A549 (cell line): Measurements from ENCODE around the gene ATG4D. TPM values are rescaled to one million over a fixed set of nuclear protein-coding genes. Genes with fewer than 3 reads are reported as not detected.

ENCODE experiments used
- ATAC-seq, 2 experiments: fragments of 200-7000 bp in 1 of 2; fragments of >200 bp in 1 of 2; cut with Nextera tagmentation in 1 of 2; cut with Tn5 transposase in 1 of 2; 3 replicates each; pipeline versions ENCODE4 v1.8.0 to v1.9.1; 2018 to 2020; ENCODE audit warnings: mild to moderate bottlenecking in 1 of 2, moderate library complexity in 1 of 2
- CTCF ChIA-PET: fragments of 300-600 bp; sonication (Branson Sonifier 250); formaldehyde crosslinking; extraction: SDS; loops from one replicate; lab custom pipeline; 2021; ENCODE audit warnings: antibody characterized with exemption, inconsistent platforms; lab: Yijun Ruan, JAX
- POLR2A ChIA-PET: fragments of 350-600 bp; formaldehyde crosslinking; extraction: SDS; loops from one replicate; lab custom pipeline; 2021; ENCODE audit warnings: antibody characterized with exemption, inconsistent platforms; lab: Yijun Ruan, JAX
- DNase-seq, 2 experiments: peaks; one replicate each; pipeline versions ENCODE4 v3.0.0 to v3.0.0-alpha.2; 2011 to 2016; ENCODE audit warnings: low read depth in 1 of 2, low spot score in 1 of 2
- FAIRE-seq: peaks from 2 replicates; lab custom pipeline; 2011; peaks lifted over from hg19 to GRCh38; lab: Jason Lieb, UNC
- H3K27ac ChIP-seq, 2 experiments: fragments of >200 bp; sonication (Bioruptor Twin); formaldehyde crosslinking; 3 replicates each; pipeline ENCODE4 v1.5.1; 2016 to 2017
- H3K4me1 ChIP-seq: fragments of >200 bp; sonication (Bioruptor Twin); formaldehyde crosslinking; 3 replicates; pipeline ENCODE4 v1.6.1; 2016
- H3K4me2 ChIP-seq: fragments of >200 bp; sonication (Bioruptor Twin); formaldehyde crosslinking; 3 replicates; pipeline ENCODE4 v1.6.1; 2016
- H3K4me3 ChIP-seq: fragments of >200 bp; sonication (Bioruptor Twin); formaldehyde crosslinking; 3 replicates; pipeline ENCODE4 v1.5.1; 2016
- H3K9me3 ChIP-seq: fragments of >200 bp; sonication (Bioruptor Twin); formaldehyde crosslinking; 3 replicates; pipeline ENCODE4 v1.6.1; 2016
- CBX8 ChIP-seq: fragments of 200-600 bp; sonication (generic); IDR thresholded peaks from 2 replicates; pipeline ENCODE4 v1.6.1; 2016
- CEBPB ChIP-seq, 2 experiments: fragments of >200 bp in 1 of 2; sonication (Bioruptor Twin) in 1 of 2; formaldehyde crosslinking in 1 of 2; IDR thresholded peaks; 2 replicates each; pipeline ENCODE4 v1.6.1; 2012 to 2016
- CHD2 ChIP-seq: fragments of 150-350 bp; IDR thresholded peaks from 2 replicates; pipeline ENCODE4 v1.6.1; 2014; ENCODE audit warnings: low read length; ENCODE audit not compliant: partially characterized antibody
- EHF ChIP-seq: fragments of 250-450 bp; sonication (Bioruptor Pico); IDR thresholded peaks from 2 replicates; pipeline ENCODE4 v1.5.0; 2020; ENCODE audit warnings: mild to moderate bottlenecking
- ELK1 ChIP-seq: fragments of 150-350 bp; IDR thresholded peaks from 2 replicates; pipeline ENCODE4 v1.6.1; 2014; ENCODE audit warnings: low read depth, mild to moderate bottlenecking, low read length
- FOSB ChIP-seq: fragments of 250-450 bp; sonication (Bioruptor Pico); IDR thresholded peaks from 2 replicates; pipeline ENCODE4 v1.5.0; 2020; ENCODE audit warnings: mild to moderate bottlenecking, moderate library complexity
- FOSL2 ChIP-seq, 2 experiments: fragments of 450-650 bp in 1 of 2; fragments of >200 bp in 1 of 2; sonication (Bioruptor Twin) in 1 of 2; formaldehyde crosslinking; IDR thresholded peaks; 2 replicates each; pipeline versions ENCODE4 v1.5.0 to v1.6.1; 2016 to 2020; ENCODE audit warnings: mild to moderate bottlenecking in 1 of 2, moderate library complexity in 1 of 2
- FOXS1 ChIP-seq: fragments of 250-450 bp; sonication (Bioruptor Pico); IDR thresholded peaks from 2 replicates; pipeline ENCODE4 v1.5.0; 2020; ENCODE audit warnings: mild to moderate bottlenecking, moderate library complexity
- GATA3 ChIP-seq: IDR thresholded peaks from 2 replicates; pipeline ENCODE4 v1.6.1; 2012; ENCODE audit warnings: borderline replicate concordance
- HDAC2 ChIP-seq: fragments of 200-600 bp; sonication (generic); IDR thresholded peaks from 2 replicates; pipeline ENCODE4 v1.6.1; 2016
- HEYL ChIP-seq: fragments of 250-450 bp; sonication (Bioruptor Pico); IDR thresholded peaks from 2 replicates; pipeline ENCODE4 v1.8.0; 2021; ENCODE audit warnings: mild to moderate bottlenecking, moderate library complexity
- HOXB5 ChIP-seq: fragments of 250-450 bp; sonication (Bioruptor Pico); IDR thresholded peaks from 2 replicates; pipeline ENCODE4 v1.5.0; 2020; ENCODE audit warnings: mild to moderate bottlenecking, moderate library complexity
- JUN ChIP-seq, 2 experiments: fragments of >200 bp; sonication (Bioruptor Twin); formaldehyde crosslinking; IDR thresholded peaks; 2 replicates in 1 of 2; 3 replicates in 1 of 2; pipeline ENCODE4 v1.6.1; 2016 to 2017
- JUNB ChIP-seq: fragments of >200 bp; sonication (Bioruptor Twin); formaldehyde crosslinking; IDR thresholded peaks from 2 replicates; pipeline ENCODE4 v1.6.1; 2016
- KDM5A ChIP-seq: fragments of 200-600 bp; sonication (generic); IDR thresholded peaks from 2 replicates; pipeline ENCODE4 v1.6.1; 2016; ENCODE audit warnings: antibody characterized with exemption, mild to moderate bottlenecking
- MAX ChIP-seq: IDR thresholded peaks from 2 replicates; pipeline ENCODE4 v1.6.1; 2012
- NFE2L2 ChIP-seq: fragments of 150-350 bp; conservative IDR thresholded peaks from 2 replicates; pipeline ENCODE4 v1.6.1; 2014; ENCODE audit warnings: low read length
- NPAS2 ChIP-seq: fragments of 250-450 bp; sonication (Bioruptor Pico); IDR thresholded peaks from 2 replicates; pipeline ENCODE4 v1.8.0; 2022; ENCODE audit warnings: mild to moderate bottlenecking, moderate library complexity, borderline replicate concordance
- PHF8 ChIP-seq: fragments of 200-600 bp; sonication (generic); IDR thresholded peaks from 2 replicates; pipeline ENCODE4 v1.6.1; 2016; ENCODE audit warnings: low read depth, mild to moderate bottlenecking, antibody characterized with exemption, moderate library complexity, borderline replicate concordance
- POLR2AphosphoS2 ChIP-seq: conservative IDR thresholded peaks from 2 replicates; pipeline ENCODE4 v1.6.1; 2012; ENCODE audit warnings: low read length, improper control_type of control experiment, inconsistent platforms
- RFX5 ChIP-seq: fragments of 450-650 bp; IDR thresholded peaks from 2 replicates; pipeline ENCODE4 v1.7.1; 2014; ENCODE audit warnings: antibody characterized with exemption, mild to moderate bottlenecking, moderate library complexity
- RNF2 ChIP-seq: fragments of 200-600 bp; sonication (generic); IDR thresholded peaks from 2 replicates; pipeline ENCODE4 v1.6.1; 2016; ENCODE audit warnings: low read depth, mild to moderate bottlenecking, antibody characterized with exemption, moderate library complexity, borderline replicate concordance
- SREBF2 ChIP-seq: fragments of 450-650 bp; IDR thresholded peaks from 2 replicates; pipeline ENCODE4 v1.6.1; 2014; ENCODE audit warnings: mild to moderate bottlenecking, moderate library complexity
- TP53 ChIP-seq: fragments of 250-450 bp; sonication (Bioruptor Pico); IDR thresholded peaks from 2 replicates; pipeline ENCODE4 v1.5.0; 2021; ENCODE audit warnings: mild to moderate bottlenecking, moderate library complexity
- USF2 ChIP-seq: fragments of 450-650 bp; IDR thresholded peaks from 2 replicates; pipeline ENCODE4 v1.6.1; 2014; ENCODE audit warnings: antibody characterized with exemption
- ZFP36 ChIP-seq: fragments of 450-650 bp; IDR thresholded peaks from 2 replicates; pipeline ENCODE4 v1.6.1; 2014; ENCODE audit warnings: borderline replicate concordance; ENCODE audit not compliant: partially characterized antibody
- ZSCAN20 ChIP-seq: fragments of 250-450 bp; sonication (Bioruptor Pico); IDR thresholded peaks from 2 replicates; pipeline ENCODE4 v1.8.0; 2022; ENCODE audit warnings: mild to moderate bottlenecking, moderate library complexity
- WGBS: methylation state at CpG from one replicate; pipeline ENCODE4 v1.1.6; 2017; ENCODE audit errors: missing lambda C conversion rate; 5-methylcytosine and 5-hydroxymethylcytosine counted together
- polyA plus RNA-seq, 4 experiments: library from polyadenylated mRNA; depleted of rRNA in 3 of 4; stranded (reverse); fragments of >200 nt; fragmentation: RNase III in 1 of 4; extraction: RNeasy Plus Mini Kit Qiagen cat#74134 plus additional on column Dnase treatment in 1 of 4; gene quantifications; 2 replicates in 3 of 4; 3 replicates in 1 of 4; pipeline ENCODE4 v1.2.3, GENCODE V29; 2011 to 2017
- TF ChIP-seq, protein P1 (sequence below): fragments of 250-450 bp; sonication (Bioruptor Pico); IDR thresholded peaks from 2 replicates; pipeline ENCODE4 v1.5.0; 2020; ENCODE audit warnings: low read depth, mild to moderate bottlenecking, moderate library complexity
- TF ChIP-seq, protein P2 (sequence below): IDR thresholded peaks from 2 replicates; pipeline ENCODE4 v1.6.1; 2012; ENCODE audit warnings: low read depth, borderline replicate concordance
- TF ChIP-seq, protein P3 (sequence below): fragments of >200 bp; sonication (Bioruptor Twin); formaldehyde crosslinking; IDR thresholded peaks from 3 replicates; pipeline ENCODE4 v1.6.1; 2016
- TF ChIP-seq, protein P4 (sequence below): IDR thresholded peaks from 2 replicates; pipeline ENCODE4 v1.6.1; 2012

ATG4D gene
- polyA plus RNA-seq, 2 of the 4 experiments (the other 2 are of a cell fraction) = 7.3 to 10.7 TPM

- TF ChIP-seq PHF8 = peak; percentile 76
- TF ChIP-seq CBX8 = no peak
- no peak for TF ChIP-seq CHD2
- TF ChIP-seq ELK1 = no peak
- peak; percentile 95 for TF ChIP-seq NFE2L2
- no peak; the same call in 1 of the 2 replicates for TF ChIP-seq RFX5
- TF ChIP-seq NPAS2 (CRISPR knock-in tag) = no peak
- TF ChIP-seq ZSCAN20 (CRISPR knock-in tag) = no peak
- no peak for TF ChIP-seq ZFP36
- TF ChIP-seq, protein P1, sequence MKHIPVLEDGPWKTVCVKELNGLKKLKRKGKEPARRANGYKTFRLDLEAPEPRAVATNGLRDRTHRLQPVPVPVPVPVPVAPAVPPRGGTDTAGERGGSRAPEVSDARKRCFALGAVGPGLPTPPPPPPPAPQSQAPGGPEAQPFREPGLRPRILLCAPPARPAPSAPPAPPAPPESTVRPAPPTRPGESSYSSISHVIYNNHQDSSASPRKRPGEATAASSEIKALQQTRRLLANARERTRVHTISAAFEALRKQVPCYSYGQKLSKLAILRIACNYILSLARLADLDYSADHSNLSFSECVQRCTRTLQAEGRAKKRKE (CRISPR knock-in tag) = peak; percentile 76
- peak; percentile 66 to 96 for TF ChIP-seq JUN (IDR thresholded peaks at IDR 0.05)
- TF ChIP-seq HOXB5 (CRISPR knock-in tag) = no peak; the same call in 1 of the 2 replicates
- no peak for TF ChIP-seq SREBF2
- TF ChIP-seq RNF2 = no peak
- no peak for TF ChIP-seq KDM5A
- no peak for TF ChIP-seq FOSL2 (IDR thresholded peaks at IDR 0.05)
- peak; percentile 81 for TF ChIP-seq FOSL2 (CRISPR knock-in tag; IDR thresholded peaks at IDR 0.05)
- TF ChIP-seq JUNB = no peak
- TF ChIP-seq FOSB (CRISPR knock-in tag) = no peak
- TF ChIP-seq GATA3 = peak; percentile 32; the same call in 1 of the 2 replicates
- TF ChIP-seq POLR2AphosphoS2 = no peak
- peak; percentile 23; the same call in 1 of the 2 replicates for TF ChIP-seq MAX
- no peak for TF ChIP-seq TP53 (CRISPR knock-in tag)
- TF ChIP-seq, all 56 proteins: peak for 11
These were observed 41.1 kb upstream of the ATG4D start (continued) for GRCh38 chr19:10502524-10503001.

DNA sequence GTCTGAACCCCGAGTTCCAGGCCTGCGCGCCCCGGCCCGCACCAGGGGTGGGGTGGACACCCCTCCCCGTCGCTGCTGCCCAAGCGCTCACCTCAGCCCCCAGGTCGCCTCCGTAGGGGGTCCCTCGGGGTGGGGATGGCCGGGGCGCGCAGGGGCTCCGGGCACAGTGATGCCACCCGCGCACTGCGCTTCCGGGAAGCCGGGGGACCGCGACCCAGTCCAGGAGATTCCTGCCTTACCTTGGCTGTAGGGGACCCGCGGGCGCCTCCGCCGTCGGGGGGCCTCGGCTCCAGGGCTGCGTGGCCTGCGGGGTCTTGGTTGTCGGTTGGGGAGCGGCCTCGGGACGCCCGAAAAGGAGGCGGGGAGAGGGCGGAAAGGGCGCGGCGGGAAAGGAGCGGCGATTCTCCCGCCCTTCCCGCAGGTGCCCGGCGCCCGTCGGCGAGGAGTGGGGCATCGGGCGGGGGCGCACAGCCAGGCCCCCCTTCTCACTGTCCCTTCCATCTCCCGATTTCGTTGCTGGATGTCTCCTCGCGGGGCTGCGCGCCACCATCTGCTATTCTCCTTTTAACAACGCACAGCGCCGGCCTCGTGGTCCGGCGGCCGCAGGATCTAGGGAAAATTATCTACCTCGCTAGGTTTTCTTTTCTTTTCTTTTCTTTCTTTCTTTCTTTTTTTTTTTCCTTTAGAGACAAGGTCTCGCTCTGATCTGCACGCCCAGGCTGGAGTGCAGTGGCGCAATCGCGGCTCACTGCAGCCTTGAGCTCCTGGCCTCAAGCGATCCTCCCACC is 40.5 kb upstream of the ATG4D start, which contains the start of gene KEAP1:
Gene KEAP1 (minus strand): TSS at position 355 of the 788 bp plus-strand sequence. CDS start 3,323 bp downstream, outside the sequence.
- Histone ChIP-seq H3K4me1 (peaks cover 21% of the 10 kb centered on the region), H3K4me3 (peak within 1 kb of the TSS; percentile 84), H3K27ac (peak within 1 kb of the TSS; percentile 100), H3K9me3 (no peaks in the 10 kb centered on the region), H3K4me2 (peak within 1 kb of the TSS; percentile 98)
- ChIA-PET POLR2A (interaction anchor here (0.6 to 0.7 kb wide), 2 partner anchors 15 to 35 kb away, joined by 3 read pairs; no protein-coding TSS in a partner anchor), CTCF (interaction anchor here (0.6 to 1.6 kb wide), 4 partner anchors 9 to 258 kb away, joined by 3 to 4 read pairs (median 4); no protein-coding TSS in a partner anchor)
- 45% methylated on average over 37 of the region's 73 CpGs for WGBS
- DNase-seq = peak; percentile 29 to 53
- peak; percentile 53 to 65 for ATAC-seq
- no peak for FAIRE-seq
- TF ChIP-seq, protein P1 (CRISPR knock-in tag) = no peak
- TF ChIP-seq, protein P2, sequence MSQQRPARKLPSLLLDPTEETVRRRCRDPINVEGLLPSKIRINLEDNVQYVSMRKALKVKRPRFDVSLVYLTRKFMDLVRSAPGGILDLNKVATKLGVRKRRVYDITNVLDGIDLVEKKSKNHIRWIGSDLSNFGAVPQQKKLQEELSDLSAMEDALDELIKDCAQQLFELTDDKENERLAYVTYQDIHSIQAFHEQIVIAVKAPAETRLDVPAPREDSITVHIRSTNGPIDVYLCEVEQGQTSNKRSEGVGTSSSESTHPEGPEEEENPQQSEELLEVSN = peak; percentile 97
- no peak for TF ChIP-seq HDAC2
- peak in 1 of 2 experiments; percentile 5; a peak in 2 of 5 replicates for TF ChIP-seq JUN (IDR thresholded peaks at IDR 0.05)
- TF ChIP-seq GATA3 = no peak
- no peak for TF ChIP-seq USF2
- peak in 1 of 2 experiments; percentile 52; a peak in 1 of 4 replicates for TF ChIP-seq CEBPB (IDR thresholded peaks at IDR 0.05)
- no peak for TF ChIP-seq HEYL (CRISPR knock-in tag)
- TF ChIP-seq FOXS1 (CRISPR knock-in tag) = peak; percentile 27; the same call in 1 of the 2 replicates
- TF ChIP-seq, protein P3, sequence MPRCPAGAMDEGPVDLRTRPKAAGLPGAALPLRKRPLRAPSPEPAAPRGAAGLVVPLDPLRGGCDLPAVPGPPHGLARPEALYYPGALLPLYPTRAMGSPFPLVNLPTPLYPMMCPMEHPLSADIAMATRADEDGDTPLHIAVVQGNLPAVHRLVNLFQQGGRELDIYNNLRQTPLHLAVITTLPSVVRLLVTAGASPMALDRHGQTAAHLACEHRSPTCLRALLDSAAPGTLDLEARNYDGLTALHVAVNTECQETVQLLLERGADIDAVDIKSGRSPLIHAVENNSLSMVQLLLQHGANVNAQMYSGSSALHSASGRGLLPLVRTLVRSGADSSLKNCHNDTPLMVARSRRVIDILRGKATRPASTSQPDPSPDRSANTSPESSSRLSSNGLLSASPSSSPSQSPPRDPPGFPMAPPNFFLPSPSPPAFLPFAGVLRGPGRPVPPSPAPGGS = 0 out of 3 replicates have a peak, but pooled peaks have one; percentile 3
- TF ChIP-seq EHF = no peak
- TF ChIP-seq, protein P4, sequence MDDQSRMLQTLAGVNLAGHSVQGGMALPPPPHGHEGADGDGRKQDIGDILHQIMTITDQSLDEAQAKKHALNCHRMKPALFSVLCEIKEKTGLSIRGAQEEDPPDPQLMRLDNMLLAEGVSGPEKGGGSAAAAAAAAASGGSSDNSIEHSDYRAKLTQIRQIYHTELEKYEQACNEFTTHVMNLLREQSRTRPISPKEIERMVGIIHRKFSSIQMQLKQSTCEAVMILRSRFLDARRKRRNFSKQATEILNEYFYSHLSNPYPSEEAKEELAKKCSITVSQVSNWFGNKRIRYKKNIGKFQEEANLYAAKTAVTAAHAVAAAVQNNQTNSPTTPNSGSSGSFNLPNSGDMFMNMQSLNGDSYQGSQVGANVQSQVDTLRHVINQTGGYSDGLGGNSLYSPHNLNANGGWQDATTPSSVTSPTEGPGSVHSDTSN = no peak
- peak; percentile 79 for TF ChIP-seq MAX
